ENCODE results near the gene TIAM2. TPM values are rescaled to one million over a fixed set of nuclear protein-coding genes. Genes with fewer than 3 reads are reported as not detected.

The TIAM2 gene
- total and polyA plus RNA-seq, 2 experiments from 2014 or later: 14.2 to 24.4 TPM

DNA sequence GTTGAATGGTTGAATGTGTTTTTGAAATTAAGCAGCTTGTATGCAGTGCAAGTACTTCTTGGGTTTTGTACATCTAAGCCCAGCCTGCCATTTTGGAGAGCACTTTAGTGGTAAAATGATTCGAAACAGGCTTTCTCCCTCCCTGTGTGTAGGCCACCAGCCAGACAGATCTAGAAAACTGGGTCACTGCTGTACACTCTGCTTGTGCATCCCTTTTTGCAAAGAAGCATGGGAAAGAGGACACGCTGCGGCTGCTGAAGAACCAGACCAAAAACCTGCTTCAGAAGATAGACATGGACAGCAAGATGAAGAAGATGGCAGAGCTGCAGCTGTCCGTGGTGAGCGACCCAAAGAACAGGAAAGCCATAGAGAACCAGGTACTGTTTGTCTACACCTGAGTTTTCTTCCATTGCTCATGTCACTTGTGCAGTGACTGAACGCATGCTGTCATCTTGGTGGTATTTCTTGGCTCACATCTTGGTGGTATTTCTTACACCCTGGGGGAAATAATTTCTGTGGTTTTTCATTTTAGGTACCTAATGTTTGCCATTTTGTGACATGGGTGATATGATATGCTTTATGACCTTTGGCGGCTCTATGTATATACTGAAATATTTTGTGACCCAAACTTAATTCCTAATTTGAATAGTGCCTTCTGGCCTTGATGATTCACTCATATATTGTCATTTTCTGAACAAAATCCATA is 153.0 kb downstream of the TIAM2 start:
- Histone ChIP-seq H3K36me3 (ENCODE audit: insufficient read depth) (no peaks in the 10 kb centered on the region), H3K9me2 (ENCODE audit: insufficient read depth) (no peaks in the 10 kb centered on the region), H3F3A (replicated peaks; ENCODE audit: low read depth) (no peaks in the 10 kb centered on the region), H3K27ac (ENCODE audit: low read depth) (peak overlapping the region; percentile 23; the same call in 1 of the 2 replicates), H3K4me2 (peak overlapping the region; percentile 25), H3K4me3 (no peak overlapping the region), H4K20me1 (replicated peaks; ENCODE audit: insufficient read depth) (no peaks in the 10 kb centered on the region), H2AFZ (no peak overlapping the region), H3K27me3 (ENCODE audit: insufficient read depth) (no peaks in the 10 kb centered on the region), H3K4me1 (ENCODE audit: insufficient read depth) (peaks cover 43% of the 10 kb centered on the region), H3K79me2 (replicated peaks; ENCODE audit: insufficient read depth) (no peaks in the 10 kb centered on the region; the same call in 1 of the 2 replicates)
- DNase-seq (ENCODE audit: low spot score) (no peak), ATAC-seq (no peak)
- Mint-ChIP-seq H3K9me3 (no peaks in the 10 kb centered on the region), H3K4me1 (peaks cover 66% of the 10 kb centered on the region), H3K4me3 (no peak overlapping the region), H3K36me3 (ENCODE audit: low read depth) (peaks cover 28% of the 10 kb centered on the region), H3K27ac (no peak overlapping the region; the same call in 1 of the 2 replicates), H3K27me3 (ENCODE audit: insufficient read depth, low read depth, poor library complexity) (peaks cover 2% of the 10 kb centered on the region)
- no peak for TF ChIP-seq EZH2phosphoT487 (IDR thresholded peaks at IDR 0.05; ENCODE audit: unreplicated experiment)
- no peak for TF ChIP-seq NANOG (IDR thresholded peaks at IDR 0.05; ENCODE audit: borderline replicate concordance)
- no peak for TF ChIP-seq STAT1 (IDR thresholded peaks at IDR 0.05; ENCODE audit: unreplicated experiment)
- no peak for TF ChIP-seq CREB1 (CRISPR knock-in tag; IDR thresholded peaks at IDR 0.05; ENCODE audit: low read depth)
- TF ChIP-seq ZNF331 (CRISPR knock-in tag; IDR thresholded peaks at IDR 0.05; ENCODE audit: low read depth): no peak

DNA sequence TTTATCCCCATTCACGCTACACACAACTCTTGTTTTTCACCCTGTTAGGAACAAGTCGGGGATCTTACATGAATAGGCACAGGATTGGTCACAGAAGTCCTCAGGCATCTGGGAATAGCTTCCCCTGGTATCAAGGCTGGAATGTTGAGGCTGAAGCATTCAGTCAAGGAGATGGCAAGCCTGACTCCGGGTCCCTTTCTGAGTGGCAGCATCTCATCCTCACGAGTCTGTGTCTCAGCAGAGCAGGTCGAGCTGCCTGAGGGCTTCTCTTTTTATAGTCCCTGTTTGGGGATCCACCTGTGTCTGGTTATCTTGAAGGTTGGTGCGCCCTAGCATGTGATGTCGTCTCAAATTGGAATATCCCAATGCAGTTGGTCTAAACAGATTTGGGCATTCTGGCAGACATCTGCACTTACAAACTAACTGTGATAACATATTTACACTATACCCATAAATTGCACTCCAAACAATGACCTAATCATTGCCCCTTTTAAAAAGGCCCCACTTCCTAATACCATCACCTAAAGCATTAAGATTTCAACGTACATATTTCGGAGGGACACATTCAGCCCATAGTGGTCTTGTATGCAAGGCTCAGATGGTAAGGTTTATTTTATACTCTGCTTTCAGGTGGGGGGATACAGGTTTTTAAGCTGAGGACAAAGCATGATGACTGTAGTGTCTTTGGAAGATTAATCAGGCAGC is 156.0 kb downstream of the TIAM2 start:
- Histone ChIP-seq H3K27ac (ENCODE audit: low read depth) (no peak overlapping the region), H2AFZ (no peak overlapping the region), H3K27me3 (ENCODE audit: insufficient read depth) (no peaks in the 10 kb centered on the region), H3K36me3 (ENCODE audit: insufficient read depth) (no peaks in the 10 kb centered on the region), H3K4me1 (ENCODE audit: insufficient read depth) (peaks cover 39% of the 10 kb centered on the region), H4K20me1 (replicated peaks; ENCODE audit: insufficient read depth) (no peaks in the 10 kb centered on the region), H3F3A (replicated peaks; ENCODE audit: low read depth) (no peaks in the 10 kb centered on the region), H3K4me2 (no peak overlapping the region), H3K9me2 (ENCODE audit: insufficient read depth) (no peaks in the 10 kb centered on the region), H3K4me3 (no peak overlapping the region), H3K79me2 (replicated peaks; ENCODE audit: insufficient read depth) (no peaks in the 10 kb centered on the region; the same call in 1 of the 2 replicates)
- peaks cover 51% of the 10 kb centered on the region for H3K4me1 Mint-ChIP-seq
- H3K27me3 Mint-ChIP-seq (ENCODE audit: insufficient read depth, low read depth, poor library complexity): no peaks in the 10 kb centered on the region
- ATAC-seq (no peak), DNase-seq (ENCODE audit: low spot score) (no peak)
- no peak for TF ChIP-seq STAT1 (IDR thresholded peaks at IDR 0.05; ENCODE audit: unreplicated experiment)
- H3K9me3 Mint-ChIP-seq: no peaks in the 10 kb centered on the region
- peaks cover 17% of the 10 kb centered on the region for H3K36me3 Mint-ChIP-seq (ENCODE audit: low read depth)
- no peak overlapping the region for H3K27ac Mint-ChIP-seq
- no peak overlapping the region for H3K4me3 Mint-ChIP-seq

DNA sequence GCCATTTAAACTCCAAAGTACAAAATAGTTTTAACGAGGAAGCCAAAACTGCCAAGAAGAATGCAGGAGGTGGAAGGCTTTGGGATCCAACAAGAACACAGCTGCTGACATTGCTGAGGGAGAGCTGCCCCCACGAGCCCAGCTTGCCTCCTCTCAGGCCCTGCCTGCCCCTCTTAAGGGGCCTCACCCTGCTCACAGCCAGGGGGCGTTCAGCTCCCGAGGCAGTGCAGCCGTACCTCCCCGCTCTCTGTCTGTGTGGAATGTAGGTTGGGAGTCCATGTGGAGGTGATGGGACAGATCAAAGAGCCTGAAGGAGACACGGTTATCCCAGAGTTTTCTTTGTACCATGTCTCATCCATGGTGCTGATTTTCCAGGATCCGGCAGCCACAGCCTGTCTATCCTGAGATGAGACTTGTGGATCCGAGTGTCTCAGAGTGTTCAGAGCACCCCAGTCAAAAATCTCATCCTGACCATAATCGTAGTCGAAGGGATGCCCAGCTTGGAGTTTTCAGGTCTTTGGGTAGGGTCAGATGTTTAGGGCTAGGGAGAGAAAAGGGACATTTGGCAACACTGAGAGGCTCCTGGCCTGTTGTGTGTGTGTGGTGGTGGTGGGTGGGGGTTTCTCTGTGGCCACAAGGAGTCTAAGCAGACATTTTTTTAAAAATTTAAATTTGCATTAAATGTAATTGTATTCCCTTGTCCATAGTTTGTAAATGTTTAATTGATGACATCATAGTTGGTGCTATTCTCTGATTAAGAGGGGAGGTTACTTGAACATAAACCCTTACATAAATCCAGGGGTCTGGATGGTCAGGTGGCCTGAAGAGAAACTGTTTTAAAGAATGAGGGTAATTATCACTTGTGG is 157.3 kb downstream of the TIAM2 start:
- Mint-ChIP-seq H3K4me1 (peaks cover 57% of the 10 kb centered on the region), H3K9me3 (no peaks in the 10 kb centered on the region), H3K27me3 (ENCODE audit: insufficient read depth, low read depth, poor library complexity) (no peaks in the 10 kb centered on the region), H3K36me3 (ENCODE audit: low read depth) (peaks cover 17% of the 10 kb centered on the region), H3K4me3 (no peak overlapping the region), H3K27ac (no peak overlapping the region; the same call in 1 of the 2 replicates)
- no peaks in the 10 kb centered on the region for H3F3A ChIP-seq (replicated peaks; ENCODE audit: low read depth)
- H3K4me3 ChIP-seq: no peak overlapping the region
- H3K27ac ChIP-seq (ENCODE audit: low read depth): no peak overlapping the region; the same call in 1 of the 2 replicates
- no peaks in the 10 kb centered on the region for H3K36me3 ChIP-seq (ENCODE audit: insufficient read depth)
- no peak overlapping the region for H2AFZ ChIP-seq
- DNase-seq (ENCODE audit: low spot score) (peak; percentile 86), ATAC-seq (peak; percentile 84)
- H3K79me2 ChIP-seq (replicated peaks; ENCODE audit: insufficient read depth): no peaks in the 10 kb centered on the region; the same call in 1 of the 2 replicates
- H3K9me2 ChIP-seq (ENCODE audit: insufficient read depth): no peaks in the 10 kb centered on the region
- no peaks in the 10 kb centered on the region for H4K20me1 ChIP-seq (replicated peaks; ENCODE audit: insufficient read depth)
- H3K4me2 ChIP-seq: no peak overlapping the region
- H3K4me1 ChIP-seq (ENCODE audit: insufficient read depth): peaks cover 39% of the 10 kb centered on the region
- H3K27me3 ChIP-seq (ENCODE audit: insufficient read depth): no peaks in the 10 kb centered on the region
- TF ChIP-seq ZNF114 (CRISPR knock-in tag; IDR thresholded peaks at IDR 0.05): 0 out of 2 replicates have a peak, but pooled peaks have one; percentile 53
- no peak for TF ChIP-seq CREB1 (CRISPR knock-in tag; IDR thresholded peaks at IDR 0.05; ENCODE audit: low read depth)
- no peak for TF ChIP-seq EZH2phosphoT487 (IDR thresholded peaks at IDR 0.05; ENCODE audit: unreplicated experiment)
- no peak for TF ChIP-seq ZNF331 (CRISPR knock-in tag; IDR thresholded peaks at IDR 0.05; ENCODE audit: low read depth)
- TF ChIP-seq STAT1 (IDR thresholded peaks at IDR 0.05; ENCODE audit: unreplicated experiment): no peak
- TF ChIP-seq JUNB (IDR thresholded peaks at IDR 0.05; ENCODE audit: unreplicated experiment): no peak
- TF ChIP-seq POLR2AphosphoS5 (IDR thresholded peaks at IDR 0.05; ENCODE audit: low read depth): no peak
- TF ChIP-seq, protein P1, sequence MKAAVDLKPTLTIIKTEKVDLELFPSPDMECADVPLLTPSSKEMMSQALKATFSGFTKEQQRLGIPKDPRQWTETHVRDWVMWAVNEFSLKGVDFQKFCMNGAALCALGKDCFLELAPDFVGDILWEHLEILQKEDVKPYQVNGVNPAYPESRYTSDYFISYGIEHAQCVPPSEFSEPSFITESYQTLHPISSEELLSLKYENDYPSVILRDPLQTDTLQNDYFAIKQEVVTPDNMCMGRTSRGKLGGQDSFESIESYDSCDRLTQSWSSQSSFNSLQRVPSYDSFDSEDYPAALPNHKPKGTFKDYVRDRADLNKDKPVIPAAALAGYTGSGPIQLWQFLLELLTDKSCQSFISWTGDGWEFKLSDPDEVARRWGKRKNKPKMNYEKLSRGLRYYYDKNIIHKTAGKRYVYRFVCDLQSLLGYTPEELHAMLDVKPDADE (IDR thresholded peaks at IDR 0.05): no peak
- no peak for TF ChIP-seq NANOG (IDR thresholded peaks at IDR 0.05; ENCODE audit: borderline replicate concordance)
- no peak for TF ChIP-seq EZH2 (IDR thresholded peaks at IDR 0.05; ENCODE audit: low read depth, unreplicated experiment)
- TF ChIP-seq, protein P2, sequence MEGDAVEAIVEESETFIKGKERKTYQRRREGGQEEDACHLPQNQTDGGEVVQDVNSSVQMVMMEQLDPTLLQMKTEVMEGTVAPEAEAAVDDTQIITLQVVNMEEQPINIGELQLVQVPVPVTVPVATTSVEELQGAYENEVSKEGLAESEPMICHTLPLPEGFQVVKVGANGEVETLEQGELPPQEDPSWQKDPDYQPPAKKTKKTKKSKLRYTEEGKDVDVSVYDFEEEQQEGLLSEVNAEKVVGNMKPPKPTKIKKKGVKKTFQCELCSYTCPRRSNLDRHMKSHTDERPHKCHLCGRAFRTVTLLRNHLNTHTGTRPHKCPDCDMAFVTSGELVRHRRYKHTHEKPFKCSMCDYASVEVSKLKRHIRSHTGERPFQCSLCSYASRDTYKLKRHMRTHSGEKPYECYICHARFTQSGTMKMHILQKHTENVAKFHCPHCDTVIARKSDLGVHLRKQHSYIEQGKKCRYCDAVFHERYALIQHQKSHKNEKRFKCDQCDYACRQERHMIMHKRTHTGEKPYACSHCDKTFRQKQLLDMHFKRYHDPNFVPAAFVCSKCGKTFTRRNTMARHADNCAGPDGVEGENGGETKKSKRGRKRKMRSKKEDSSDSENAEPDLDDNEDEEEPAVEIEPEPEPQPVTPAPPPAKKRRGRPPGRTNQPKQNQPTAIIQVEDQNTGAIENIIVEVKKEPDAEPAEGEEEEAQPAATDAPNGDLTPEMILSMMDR (conservative IDR thresholded peaks at IDR 0.05; ENCODE audit: low read depth in 2 of 2): peak; percentile 79 to 97
